ENCODE data around the gene PEX19. TPM values are rescaled to one million over a fixed set of nuclear protein-coding genes. Genes with fewer than 3 reads are reported as not detected.
A peak's percentile ranks its signal among the peaks of the same experiment; 100 is the strongest.

Gene PEX19
- total RNA-seq, 4 donors from 2014 or later: 43.6 to 54.2 (median 46.1) TPM

DNA sequence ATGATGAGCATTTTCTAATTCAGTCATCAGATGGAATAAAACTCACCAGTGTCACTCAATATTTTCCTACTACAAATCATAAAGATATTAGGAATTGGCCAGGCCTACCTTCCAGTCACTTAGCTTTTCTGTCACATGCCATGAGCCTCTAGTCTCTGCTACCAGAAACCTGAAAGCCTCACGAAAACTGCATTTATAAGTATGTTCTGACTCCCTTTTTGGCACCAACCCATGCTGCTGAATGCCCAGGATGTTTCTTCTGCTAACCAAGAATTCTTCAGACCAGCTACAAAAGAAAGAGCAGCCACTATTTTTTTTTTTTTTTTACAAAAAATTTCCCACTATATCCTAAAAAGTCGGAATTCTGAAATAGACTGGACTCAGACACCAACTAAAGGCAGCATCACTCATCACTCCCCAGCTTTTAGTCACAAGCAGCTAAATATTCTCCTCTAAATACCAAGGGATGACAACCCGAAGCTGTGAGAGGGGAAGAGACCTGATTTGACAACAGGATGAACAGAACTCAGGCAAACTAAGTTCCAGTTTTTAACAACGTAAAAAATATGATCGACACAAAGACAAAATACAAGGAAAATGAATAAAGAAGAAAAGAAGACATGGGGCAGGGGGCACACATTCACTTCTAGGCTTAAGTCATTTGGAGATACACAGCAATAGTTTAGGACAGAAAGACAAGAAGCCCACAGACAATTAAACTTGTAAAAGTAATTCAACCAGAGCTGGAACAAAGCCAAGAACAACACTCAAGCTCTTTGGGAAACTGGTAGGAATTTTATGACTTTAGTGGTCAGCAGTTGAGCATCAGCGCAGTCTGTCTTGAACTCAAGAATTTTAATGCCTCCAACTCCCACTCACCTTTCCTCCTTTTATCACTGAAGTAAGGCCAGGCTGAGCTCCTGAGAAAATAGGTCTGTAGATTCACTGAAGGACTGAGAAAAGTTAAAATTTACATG is 24.2 kb downstream of the PEX19 start:
- WGBS: 29% methylated on average over 6 of the region's 6 CpGs
- Histone ChIP-seq H3K4me1 (peaks cover 41 to 62% (median 62%) of the 10 kb centered on the region in 4 donors), H3K9me3 (no peaks in the 10 kb centered on the region), H3K36me3 (no peaks in the 10 kb centered on the region), H3K27ac (replicated peaks in 1 of 4) (peak overlapping the region; percentile 96 to 99 (median 98)), H3K4me3 (peak overlapping the region; percentile 81 to 99 (median 86)), H3K27me3 (no peaks in the 10 kb centered on the region)
- DNase-seq (ENCODE audit: extremely low spot score): no peak
- TF ChIP-seq, protein P1, sequence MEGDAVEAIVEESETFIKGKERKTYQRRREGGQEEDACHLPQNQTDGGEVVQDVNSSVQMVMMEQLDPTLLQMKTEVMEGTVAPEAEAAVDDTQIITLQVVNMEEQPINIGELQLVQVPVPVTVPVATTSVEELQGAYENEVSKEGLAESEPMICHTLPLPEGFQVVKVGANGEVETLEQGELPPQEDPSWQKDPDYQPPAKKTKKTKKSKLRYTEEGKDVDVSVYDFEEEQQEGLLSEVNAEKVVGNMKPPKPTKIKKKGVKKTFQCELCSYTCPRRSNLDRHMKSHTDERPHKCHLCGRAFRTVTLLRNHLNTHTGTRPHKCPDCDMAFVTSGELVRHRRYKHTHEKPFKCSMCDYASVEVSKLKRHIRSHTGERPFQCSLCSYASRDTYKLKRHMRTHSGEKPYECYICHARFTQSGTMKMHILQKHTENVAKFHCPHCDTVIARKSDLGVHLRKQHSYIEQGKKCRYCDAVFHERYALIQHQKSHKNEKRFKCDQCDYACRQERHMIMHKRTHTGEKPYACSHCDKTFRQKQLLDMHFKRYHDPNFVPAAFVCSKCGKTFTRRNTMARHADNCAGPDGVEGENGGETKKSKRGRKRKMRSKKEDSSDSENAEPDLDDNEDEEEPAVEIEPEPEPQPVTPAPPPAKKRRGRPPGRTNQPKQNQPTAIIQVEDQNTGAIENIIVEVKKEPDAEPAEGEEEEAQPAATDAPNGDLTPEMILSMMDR (IDR thresholded peaks at IDR 0.05): no peak
- TF ChIP-seq POLR2AphosphoS5 (IDR thresholded peaks at IDR 0.05) (no peak), EP300 (IDR thresholded peaks at IDR 0.05) (no peak), POLR2A (IDR thresholded peaks at IDR 0.05; ENCODE audit: low read depth) (no peak)
- intact Hi-C loops (cut with DNase I): no loop called here

DNA sequence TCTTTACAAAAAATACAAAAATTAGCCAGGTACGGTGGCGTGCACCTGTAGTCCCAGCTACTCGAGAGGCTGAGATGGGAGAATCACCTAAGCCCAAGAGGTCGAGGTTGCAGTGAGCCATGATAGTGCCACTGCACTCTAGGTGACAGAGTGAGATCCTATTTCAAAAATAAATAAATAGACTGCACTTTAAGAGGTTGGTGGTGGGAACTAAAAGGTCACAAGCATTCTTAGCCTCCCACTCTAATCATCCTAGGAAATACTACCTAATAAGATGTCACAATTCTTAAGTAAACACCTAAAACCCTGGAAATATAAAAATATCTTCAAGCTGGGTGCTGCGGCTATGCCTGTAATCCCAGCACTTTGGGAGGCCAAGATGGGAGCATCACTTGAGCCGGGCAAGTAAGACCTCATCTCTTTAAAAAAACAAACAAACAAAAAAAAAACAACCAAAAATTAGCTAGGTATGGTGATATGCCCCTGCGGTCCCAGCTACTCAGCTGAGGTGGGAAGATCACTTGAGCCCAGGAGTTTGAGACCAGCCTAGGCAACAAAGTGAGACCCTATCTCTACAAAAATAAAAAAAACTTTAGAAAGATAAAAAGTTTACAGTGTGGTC is 26.6 kb downstream of the PEX19 start:
- Histone ChIP-seq H3K36me3 (peaks cover 0 to 17% (median 2%) of the 10 kb centered on the region in 4 donors), H3K4me1 (peaks cover 45 to 70% (median 67%) of the 10 kb centered on the region in 4 donors), H3K4me3 (no peak overlapping the region), H3K27ac (replicated peaks in 1 of 4) (peak overlapping the region in 1 of 4 donors; percentile 8), H3K9me3 (no peaks in the 10 kb centered on the region), H3K27me3 (no peaks in the 10 kb centered on the region)
- no peak for DNase-seq (ENCODE audit: extremely low spot score)
- TF ChIP-seq EP300 (IDR thresholded peaks at IDR 0.05) (no peak), POLR2A (IDR thresholded peaks at IDR 0.05; ENCODE audit: low read depth) (no peak), POLR2AphosphoS5 (IDR thresholded peaks at IDR 0.05) (no peak)
- TF ChIP-seq, protein P1 (IDR thresholded peaks at IDR 0.05): no peak
- intact Hi-C loops (cut with DNase I): no loop called here
- 88% methylated on average over 7 of the region's 7 CpGs for WGBS

DNA sequence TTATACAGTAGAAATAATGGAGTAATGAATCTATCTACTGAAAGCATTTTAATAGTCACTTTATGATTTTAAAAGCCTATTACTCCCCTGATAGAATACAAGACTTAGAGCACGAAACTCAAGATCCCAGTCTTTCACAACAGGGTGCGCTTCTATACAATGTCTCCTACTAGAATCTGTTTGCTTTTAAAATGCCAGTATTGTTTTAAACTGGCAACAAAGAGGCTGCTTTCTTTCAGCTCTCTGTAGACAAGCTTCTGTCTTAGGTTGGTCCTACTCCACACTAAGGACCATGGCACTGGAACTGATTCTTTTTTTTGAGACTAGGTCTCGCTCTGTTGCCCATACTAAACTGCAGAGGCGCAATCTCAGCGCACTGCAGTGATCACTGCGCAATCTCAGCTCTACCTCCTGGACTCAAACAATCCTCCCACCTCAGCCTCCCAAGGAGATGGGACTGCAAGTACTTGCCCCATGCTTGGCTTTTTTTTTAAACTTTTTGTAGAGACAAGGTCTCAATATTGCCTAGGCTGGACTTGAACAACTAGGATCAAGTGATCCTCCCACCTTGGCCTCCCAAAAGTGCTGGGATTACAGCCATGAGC is 27.4 kb downstream of the PEX19 start:
- no peak overlapping the region for H3K4me3 ChIP-seq
- H3K27ac ChIP-seq (replicated peaks in 1 of 4): peak overlapping the region in 2 of 4 donors; percentile 8 to 30
- WGBS: 90% methylated on average over 6 of the region's 6 CpGs
- peaks cover 41 to 65% (median 62%) of the 10 kb centered on the region in 4 donors for H3K4me1 ChIP-seq
- TF ChIP-seq POLR2A (IDR thresholded peaks at IDR 0.05; ENCODE audit: low read depth) (no peak), EP300 (IDR thresholded peaks at IDR 0.05) (no peak), POLR2AphosphoS5 (IDR thresholded peaks at IDR 0.05) (no peak)
- TF ChIP-seq, protein P1 (IDR thresholded peaks at IDR 0.05): no peak
- H3K27me3 ChIP-seq: no peaks in the 10 kb centered on the region
- intact Hi-C loops (cut with DNase I): no loop called here
- DNase-seq (ENCODE audit: extremely low spot score): no peak
- no peaks in the 10 kb centered on the region for H3K9me3 ChIP-seq
- peaks cover 0 to 17% (median 2%) of the 10 kb centered on the region in 4 donors for H3K36me3 ChIP-seq

DNA sequence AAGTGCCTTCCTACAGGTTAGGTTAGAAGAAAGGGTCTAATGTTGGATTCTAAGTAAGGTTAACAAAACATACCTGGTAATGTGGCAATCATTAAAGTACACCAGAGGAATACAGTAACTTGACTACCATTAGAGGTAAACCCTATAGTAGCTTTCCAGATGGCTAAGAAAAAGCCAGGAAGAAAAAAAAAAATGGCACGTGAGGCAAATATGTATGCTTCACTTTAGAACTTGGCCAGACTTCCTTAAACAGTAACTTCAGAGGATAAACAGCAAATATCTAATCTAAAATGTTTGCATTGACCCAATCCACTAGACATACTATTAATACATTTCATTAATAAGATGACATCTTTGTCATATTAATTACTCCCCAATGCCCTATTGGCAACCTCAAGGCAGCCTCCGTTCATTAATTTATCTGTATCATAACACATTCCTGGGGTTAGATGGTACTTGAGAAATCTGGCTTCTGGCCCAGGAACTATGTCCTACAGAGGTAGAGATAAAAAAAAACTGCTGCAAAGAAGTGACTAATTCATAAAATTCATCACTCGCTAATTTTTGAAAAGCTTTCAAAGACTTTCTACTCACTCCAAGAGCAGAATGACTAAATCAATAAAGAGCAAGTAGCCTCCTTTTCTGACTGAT is 28.4 kb downstream of the PEX19 start:
- H3K36me3 ChIP-seq: peaks cover 0 to 17% (median 2%) of the 10 kb centered on the region in 4 donors
- no peaks in the 10 kb centered on the region for H3K27me3 ChIP-seq
- TF ChIP-seq POLR2AphosphoS5 (IDR thresholded peaks at IDR 0.05) (no peak), POLR2A (IDR thresholded peaks at IDR 0.05; ENCODE audit: low read depth) (no peak), EP300 (IDR thresholded peaks at IDR 0.05) (no peak)
- TF ChIP-seq, protein P1 (IDR thresholded peaks at IDR 0.05): no peak
- DNase-seq (ENCODE audit: extremely low spot score): no peak
- WGBS: 25% methylated on average over 3 of the region's 3 CpGs
- no peaks in the 10 kb centered on the region for H3K9me3 ChIP-seq
- peak overlapping the region; percentile 1 to 52 (median 39) for H3K27ac ChIP-seq (replicated peaks in 1 of 4)
- H3K4me3 ChIP-seq: no peak overlapping the region
- intact Hi-C loops (cut with DNase I): no loop called here
- peaks cover 44 to 72% (median 68%) of the 10 kb centered on the region in 4 donors for H3K4me1 ChIP-seq

All from esophagus muscularis mucosa (tissue), 4 donors.